HG02588 (cell line): ENCODE measurements around the gene PCDHB10.
"Not testable (repeated sequence)": the region's sequence is repeated elsewhere in the genome, so short reads cannot be mapped to it uniquely, and the experiment has no call there.

ENCODE experiments used
- ATAC-seq: cut with Tn5 transposase; IDR thresholded peaks from one replicate; pipeline ENCODE4 v1.9.1; 2021; ENCODE audit warnings: mild to moderate bottlenecking, moderate library complexity; ENCODE audit not compliant: unreplicated experiment

PCDHB10 gene

GRCh38 chr5:141186897-141187512, 5.1 kb upstream of the PCDHB10 start, which contains the start of gene PCDHB9:
Gene PCDHB9, plus strand, starts transcription at chr5:141187161. Its CDS starts 158 bp downstream, at chr5:141187319.
- ATAC-seq = no peak

- not testable (repeated sequence) for ATAC-seq
Observed at GRCh38 chr5:141188682-141189081, 3.5 kb upstream of the PCDHB10 start.

- not testable (repeated sequence) for ATAC-seq
Observed at GRCh38 chr5:141189131-141189530, 3.0 kb upstream of the PCDHB10 start.

- not testable (repeated sequence) for ATAC-seq
Observed at GRCh38 chr5:141194332-141194731, 2.2 kb downstream of the PCDHB10 start.

- ATAC-seq = no peak
Observed at GRCh38 chr5:141196363-141196762, 4.2 kb downstream of the PCDHB10 start.

- no peak for ATAC-seq
Observed at GRCh38 chr5:141199359-141200235, 7.4 kb downstream of the PCDHB10 start, which contains the start of gene PCDHB11. Gene PCDHB11, plus strand, starts transcription at chr5:141199627. Its CDS starts 148 bp downstream, at chr5:141199775.

- not testable (repeated sequence) for ATAC-seq
Observed at GRCh38 chr5:141201126-141201525, 9.0 kb downstream of the PCDHB10 start.

- not testable (repeated sequence) for ATAC-seq
Observed at GRCh38 chr5:141201646-141202045, 9.5 kb downstream of the PCDHB10 start.

GRCh38 chr5:141208478-141208877, 16.3 kb downstream of the PCDHB10 start, which contains the start of gene PCDHB12:
Gene PCDHB12, plus strand, starts transcription at chr5:141208719. Its CDS starts 189 bp downstream, at chr5:141208908.
- no peak for ATAC-seq

- ATAC-seq = not testable (repeated sequence)
Observed at GRCh38 chr5:141210281-141210680, 18.1 kb downstream of the PCDHB10 start.

GRCh38 chr5:141210849-141211248, 18.7 kb downstream of the PCDHB10 start:
- ATAC-seq = not testable (repeated sequence)

- not testable (repeated sequence) for ATAC-seq
Observed at GRCh38 chr5:141213656-141214339, 21.6 kb downstream of the PCDHB10 start, which contains the start of gene PCDHB13. Gene PCDHB13, plus strand, starts transcription at chr5:141213919. Its CDS starts 205 bp downstream, at chr5:141214124.

GRCh38 chr5:141214583-141214982, 22.4 kb downstream of the PCDHB10 start:
- not testable (repeated sequence) for ATAC-seq

- not testable (repeated sequence) for ATAC-seq
Observed at GRCh38 chr5:141215504-141215903, 23.4 kb downstream of the PCDHB10 start.

GRCh38 chr5:141216035-141216434, 23.9 kb downstream of the PCDHB10 start:
- not testable (repeated sequence) for ATAC-seq

- ATAC-seq = no peak
Observed at GRCh38 chr5:141223112-141223783, 31.1 kb downstream of the PCDHB10 start, which contains the start of gene PCDHB14. Gene PCDHB14, plus strand, starts transcription at chr5:141223343. Its CDS starts 163 bp downstream, at chr5:141223506.

GRCh38 chr5:141224844-141225243, 32.7 kb downstream of the PCDHB10 start:
- not testable (repeated sequence) for ATAC-seq

- ATAC-seq = not testable (repeated sequence)
Observed at GRCh38 chr5:141225421-141225820, 33.3 kb downstream of the PCDHB10 start.

- no peak for ATAC-seq
Observed at GRCh38 chr5:141234109-141234667, 42.0 kb downstream of the PCDHB10 start.

GRCh38 chr5:141235922-141236321, 43.8 kb downstream of the PCDHB10 start:
- not testable (repeated sequence) for ATAC-seq
